HepG2 (cell line): ENCODE data around the gene CRISPLD2. TPM values are rescaled to one million over a fixed set of nuclear protein-coding genes. Genes with fewer than 3 reads are reported as not detected.

Source experiments
- ATAC-seq: fragments of 200-7000 bp; cut with Tn5 transposase; 3 replicates; pipeline ENCODE4 v1.9.1; 2020; ENCODE audit warnings: mild to moderate bottlenecking, moderate library complexity
- BruUV-seq: library from RNA; stranded (reverse); fragments of 400-500 nt; replicated peaks from 2 replicates; lab custom pipeline; 2021; lab: Mats Ljungman, UMichigan
- CTCF ChIA-PET: fragments of 300-600 bp; formaldehyde crosslinking; extraction: SDS; loops from one replicate; lab custom pipeline; 2021; ENCODE audit warnings: low total read pairs, inconsistent platforms, low intra/inter-chr PET ratio; lab: Yijun Ruan, JAX
- POLR2A ChIA-PET: fragments of 350-600 bp; sonication (Branson Sonifier 250); formaldehyde crosslinking; loops from one replicate; lab custom pipeline; 2020; ENCODE audit warnings: antibody characterized with exemption, inconsistent platforms; lab: Yijun Ruan, JAX
- DNase-seq: peaks from one replicate; pipeline ENCODE4 v3.0.0-alpha.2; 2015; ENCODE audit warnings: low spot score
- FAIRE-seq: peaks from 3 replicates; lab custom pipeline; 2011; peaks lifted over from hg19 to GRCh38; lab: Jason Lieb, UNC
- H2AFZ ChIP-seq: one replicate; pipeline ENCODE4 v1.6.1; 2011; ENCODE audit warnings: low read length, inconsistent platforms
- H3K27ac ChIP-seq: fragments of 300-600 bp; 3 replicates; pipeline ENCODE4 v1.8.0; 2011; ENCODE audit warnings: mixed run types, mild to moderate bottlenecking, mixed read lengths, low read length, inconsistent platforms; ENCODE audit not compliant: insufficient read depth; ENCODE audit errors: extremely low read length
- H3K27me3 ChIP-seq, 2 experiments: fragments of 200-600 bp in 1 of 2; 2 replicates in 1 of 2; 3 replicates in 1 of 2; pipeline versions ENCODE4 v1.6.0 to v1.8.0; 2011; ENCODE audit warnings: low read length in 2 of 2, mild to moderate bottlenecking in 2 of 2, moderate library complexity in 2 of 2, inconsistent platforms in 1 of 2; ENCODE audit not compliant: insufficient read depth in 2 of 2, control insufficient read depth in 1 of 2
- H3K36me3 ChIP-seq, 2 experiments: fragments of 200-600 bp in 1 of 2; replicated peaks in 1 of 2; 2 replicates in 1 of 2; 3 replicates in 1 of 2; pipeline versions ENCODE4 v1.5.1 to v1.8.0; 2011; ENCODE audit warnings: low read length in 2 of 2, inconsistent platforms in 1 of 2; ENCODE audit not compliant: insufficient read depth in 2 of 2, control insufficient read depth in 1 of 2
- H3K4me1 ChIP-seq: 2 replicates; pipeline ENCODE4 v1.5.1; 2012; ENCODE audit warnings: low read length, inconsistent platforms; ENCODE audit not compliant: insufficient read depth
- H3K4me2 ChIP-seq: 2 replicates; pipeline ENCODE4 v1.6.0; 2011; ENCODE audit warnings: low read depth, low read length, inconsistent platforms
- H3K4me3 ChIP-seq, 3 experiments: fragments of 200-600 bp in 1 of 3; sonication (generic), shearing (Covaris generic) in 1 of 3; replicated peaks in 1 of 3; 2 replicates each; pipeline ENCODE4 v1.5.1; 2011 to 2016; ENCODE audit warnings: low read length in 3 of 3, inconsistent platforms in 2 of 3, low read depth in 2 of 3, mild to moderate bottlenecking in 2 of 3, control low read depth in 1 of 3, mixed read lengths in 1 of 3; ENCODE audit not compliant: insufficient read depth in 1 of 3
- H3K79me2 ChIP-seq: one replicate; pipeline ENCODE4 v1.6.1; 2011; ENCODE audit warnings: low read length, inconsistent platforms; ENCODE audit not compliant: insufficient read depth
- H3K9ac ChIP-seq: 2 replicates; pipeline ENCODE4 v1.6.0; 2011; ENCODE audit warnings: mild to moderate bottlenecking, low read depth, low read length, inconsistent platforms; ENCODE audit not compliant: insufficient read depth
- H3K9me3 ChIP-seq: 2 replicates; pipeline ENCODE4 v1.5.1; 2012; ENCODE audit warnings: mild to moderate bottlenecking, low read length
- H4K20me1 ChIP-seq: 2 replicates; pipeline ENCODE4 v1.6.0; 2011; ENCODE audit warnings: inconsistent platforms, mild to moderate bottlenecking, low read length, moderate library complexity; ENCODE audit not compliant: insufficient read depth
- CEBPB ChIP-seq: IDR thresholded peaks from 2 replicates; pipeline ENCODE4 v1.6.1; 2011; ENCODE audit warnings: low read depth, low read length, improper control_type of control experiment, borderline replicate concordance
- RBM22 ChIP-seq: fragments of 200-400 bp; formaldehyde crosslinking; optimal IDR thresholded peaks from 2 replicates; pipeline ENCODE3; 2017; ENCODE audit warnings: mild to moderate bottlenecking, low read length, moderate library complexity
- THAP11 ChIP-seq: IDR thresholded peaks from 2 replicates; pipeline ENCODE4 v1.6.1; 2016; ENCODE audit warnings: missing biosample characterization, missing genetic modification reagents
- WGBS: methylation state at CpG from one replicate; pipeline ENCODE4 v1.1.6; 2017; ENCODE audit warnings: low lambda C conversion rate; 5-methylcytosine and 5-hydroxymethylcytosine counted together
- in situ Hi-C: cut with HindIII; loops from 2 replicates; pipeline ENCODE4 v1.10.0; 2017; ENCODE audit warnings: low pct_unique_long_range_greater_than_20kb; ENCODE audit not compliant: extremely low pct_ligation_motif_present
- intact Hi-C: fragments of 100-400 bp; cut with micrococcal nuclease; formaldehyde crosslinking; loops from one replicate; pipeline ENCODE4 v1.10.0; 2022; ENCODE audit not compliant: unreplicated experiment
- polyA plus RNA-seq, 8 experiments: library from polyadenylated mRNA; depleted of rRNA in 3 of 8; stranded (reverse) in 7 of 8; unstranded in 1 of 8; fragments of >200 nt; fragmentation: Illumina TruSeq in 4 of 8; extraction: Trizol in 4 of 8; gene quantifications; 2 replicates each; pipeline versions ENCODE4 v1.2.1 to v1.2.3, GENCODE V29; 2011 to 2016; ENCODE audit warnings: low read depth in 4 of 8, missing spikeins in 1 of 8, mixed read lengths in 1 of 8; ENCODE audit not compliant: insufficient read depth in 1 of 8
- total RNA-seq, 5 experiments: library from RNA; depleted of rRNA; stranded (reverse); fragments of >200 nt; fragmentation: Illumina TruSeq; extraction: Trizol; gene quantifications; 2 replicates each; pipeline ENCODE4 v1.2.3, GENCODE V29; 2016; ENCODE audit warnings: low read depth in 1 of 5
- TF ChIP-seq, protein P1 (sequence below): sonication (generic); formaldehyde crosslinking; IDR thresholded peaks from 2 replicates; pipeline ENCODE4 v1.4.0; 2020; ENCODE audit warnings: missing genetic modification reagents, borderline replicate concordance

The CRISPLD2 gene
- total and polyA plus RNA-seq, 2 of the 13 experiments (the other 11 are each of a cell fraction or from before 2014, with no cell fraction given), result 0.04 to 0.31 TPM

DNA sequence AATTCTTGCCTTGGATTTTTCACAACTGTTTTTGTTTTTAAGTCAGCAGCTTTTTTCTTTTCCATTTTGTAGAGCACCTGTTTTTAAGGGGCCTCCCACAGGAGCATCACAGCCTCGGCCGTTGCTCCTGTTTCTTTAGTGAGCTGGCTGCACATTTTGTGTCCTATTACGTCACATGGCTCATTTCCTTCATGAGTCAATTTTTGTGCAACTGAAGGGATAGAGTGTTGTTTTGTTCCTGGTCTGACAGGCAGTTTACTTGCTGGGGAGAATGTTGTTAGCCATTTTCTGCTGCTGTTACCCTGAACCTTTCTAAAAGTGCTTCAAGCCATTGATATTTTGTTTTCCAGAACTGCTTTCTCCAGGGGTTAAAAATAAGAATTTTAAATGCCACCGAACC is 45.0 kb upstream of the CRISPLD2 start:
- Histone ChIP-seq H3K4me1 (no peaks in the 10 kb centered on the region), H4K20me1 (no peaks in the 10 kb centered on the region; the same call in none of the 2 replicates), H3K9ac (no peak overlapping the region), H3K27ac (no peak overlapping the region), H3K79me2 (no peaks in the 10 kb centered on the region), H3K4me2 (no peak overlapping the region), H2AFZ (no peak overlapping the region), H3K9me3 (no peaks in the 10 kb centered on the region), H3K36me3 (peaks cover 50 to 90% of the 10 kb centered on the region in 2 experiments), H3K27me3 (no peaks in the 10 kb centered on the region), H3K4me3 (no peak overlapping the region)
- TF ChIP-seq CEBPB (0 out of 2 replicates have a peak, but pooled peaks have one; percentile 23), THAP11 (no peak)
- FAIRE-seq (no peak), ATAC-seq (no peak), DNase-seq (no peak)
- in situ Hi-C loops, result no loop called here
- 96% methylated on average over 4 of the region's 4 CpGs for WGBS
- CTCF ChIA-PET, result no interaction called here
- intact Hi-C loops, result no loop called here
- BruUV-seq, result no TSS peak
- POLR2A ChIA-PET, result no interaction called here

- ATAC-seq, result no peak
- WGBS, result 97% methylated on average over 13 of the region's 14 CpGs
- BruUV-seq, result no TSS peak
- Histone ChIP-seq H3K36me3 (peaks cover 51 to 89% of the 10 kb centered on the region in 2 experiments), H3K9ac (no peak overlapping the region), H3K27ac (no peak overlapping the region), H3K9me3 (no peaks in the 10 kb centered on the region), H3K27me3 (no peaks in the 10 kb centered on the region), H3K79me2 (no peaks in the 10 kb centered on the region), H3K4me2 (no peak overlapping the region), H3K4me3 (no peak overlapping the region), H4K20me1 (no peaks in the 10 kb centered on the region; the same call in 1 of the 2 replicates), H2AFZ (no peak overlapping the region), H3K4me1 (no peaks in the 10 kb centered on the region)
- TF ChIP-seq, protein P1, sequence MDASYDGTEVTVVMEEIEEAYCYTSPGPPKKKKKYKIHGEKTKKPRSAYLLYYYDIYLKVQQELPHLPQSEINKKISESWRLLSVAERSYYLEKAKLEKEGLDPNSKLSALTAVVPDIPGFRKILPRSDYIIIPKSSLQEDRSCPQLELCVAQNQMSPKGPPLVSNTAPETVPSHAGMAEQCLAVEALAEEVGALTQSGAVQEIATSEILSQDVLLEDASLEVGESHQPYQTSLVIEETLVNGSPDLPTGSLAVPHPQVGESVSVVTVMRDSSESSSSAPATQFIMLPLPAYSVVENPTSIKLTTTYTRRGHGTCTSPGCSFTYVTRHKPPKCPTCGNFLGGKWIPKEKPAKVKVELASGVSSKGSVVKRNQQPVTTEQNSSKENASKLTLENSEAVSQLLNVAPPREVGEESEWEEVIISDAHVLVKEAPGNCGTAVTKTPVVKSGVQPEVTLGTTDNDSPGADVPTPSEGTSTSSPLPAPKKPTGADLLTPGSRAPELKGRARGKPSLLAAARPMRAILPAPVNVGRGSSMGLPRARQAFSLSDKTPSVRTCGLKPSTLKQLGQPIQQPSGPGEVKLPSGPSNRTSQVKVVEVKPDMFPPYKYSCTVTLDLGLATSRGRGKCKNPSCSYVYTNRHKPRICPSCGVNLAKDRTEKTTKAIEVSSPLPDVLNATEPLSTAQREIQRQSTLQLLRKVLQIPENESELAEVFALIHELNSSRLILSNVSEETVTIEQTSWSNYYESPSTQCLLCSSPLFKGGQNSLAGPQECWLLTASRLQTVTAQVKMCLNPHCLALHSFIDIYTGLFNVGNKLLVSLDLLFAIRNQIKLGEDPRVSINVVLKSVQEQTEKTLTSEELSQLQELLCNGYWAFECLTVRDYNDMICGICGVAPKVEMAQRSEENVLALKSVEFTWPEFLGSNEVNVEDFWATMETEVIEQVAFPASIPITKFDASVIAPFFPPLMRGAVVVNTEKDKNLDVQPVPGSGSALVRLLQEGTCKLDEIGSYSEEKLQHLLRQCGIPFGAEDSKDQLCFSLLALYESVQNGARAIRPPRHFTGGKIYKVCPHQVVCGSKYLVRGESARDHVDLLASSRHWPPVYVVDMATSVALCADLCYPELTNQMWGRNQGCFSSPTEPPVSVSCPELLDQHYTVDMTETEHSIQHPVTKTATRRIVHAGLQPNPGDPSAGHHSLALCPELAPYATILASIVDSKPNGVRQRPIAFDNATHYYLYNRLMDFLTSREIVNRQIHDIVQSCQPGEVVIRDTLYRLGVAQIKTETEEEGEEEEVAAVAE (CRISPR knock-in tag), result no peak
- peak; percentile 32 for TF ChIP-seq RBM22
- CTCF ChIA-PET, result no interaction called here
- POLR2A ChIA-PET, result no interaction called here
- no peak for DNase-seq
- intact Hi-C loops (no loop called here), in situ Hi-C loops (no loop called here)
- no peak for FAIRE-seq
Measured at GRCh38 chr16:84775262-84775810, 44.4 kb upstream of the CRISPLD2 start.
